SH-SY5Y (cell line): ENCODE data around the gene TCFL5.

ENCODE experiments used
- GATA2 ChIP-seq: IDR thresholded peaks from 2 replicates; pipeline ENCODE4 v1.6.1; 2011; ENCODE audit warnings: mild to moderate bottlenecking, low read depth, low read length
- GATA3 ChIP-seq: IDR thresholded peaks from 2 replicates; pipeline ENCODE4 v1.6.1; 2011; ENCODE audit warnings: low read depth, mild to moderate bottlenecking, low read length, moderate library complexity

DNA sequence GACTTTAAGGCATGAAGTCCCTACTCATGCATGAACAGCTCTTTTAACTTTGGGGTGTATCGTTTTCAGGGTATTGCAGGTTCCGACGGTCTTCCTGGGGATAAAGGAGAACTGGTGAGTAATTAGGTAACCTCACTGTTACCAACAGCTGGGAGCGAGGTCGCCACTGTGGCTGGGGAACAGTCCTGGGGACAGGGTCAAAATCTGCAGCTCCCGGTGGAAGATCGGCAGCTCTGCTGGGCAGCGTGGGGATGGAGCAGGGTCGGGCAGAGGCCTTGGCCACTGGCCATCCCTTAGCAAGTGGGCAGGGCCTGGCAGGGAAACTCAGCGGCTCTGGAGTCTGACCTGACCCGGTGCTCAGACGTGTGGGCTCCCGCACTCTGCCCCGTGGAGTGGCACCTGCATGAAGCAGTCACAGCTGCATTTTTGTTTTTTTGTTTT, 28.7 kb downstream of the TCFL5 start:
- TF ChIP-seq GATA2 (no peak), GATA3 (no peak)
